Upper lobe of right lung (tissue), 1 donor: Measurements from ENCODE around the gene CDC123. TPM values are rescaled to one million over a fixed set of nuclear protein-coding genes. Genes with fewer than 3 reads are reported as not detected.
A peak's percentile ranks its signal among the peaks of the same experiment; 100 is the strongest.
"Not testable (repeated sequence)": the region's sequence is repeated elsewhere in the genome, so short reads cannot be mapped to it uniquely, and the experiment has no call there.

Source experiments
- ATAC-seq: fragments of 200-7000 bp; cut with Tn5 transposase; one replicate; pipeline ENCODE4 v1.9.1; 2020; ENCODE audit warnings: mild to moderate bottlenecking, moderate library complexity
- DNase-seq: peaks from one replicate; pipeline ENCODE4 v3.0.0-alpha.2; 2020
- H3K27ac ChIP-seq: fragments of 200-600 bp; one replicate; pipeline ENCODE4 v1.8.0; 2022
- H3K27me3 ChIP-seq: fragments of 200-600 bp; one replicate; pipeline ENCODE4 v1.8.0; 2022; ENCODE audit warnings: mild to moderate bottlenecking
- H3K36me3 ChIP-seq: fragments of 200-600 bp; one replicate; pipeline ENCODE4 v1.8.0; 2022
- H3K4me1 ChIP-seq: fragments of 200-600 bp; one replicate; pipeline ENCODE4 v1.8.0; 2022
- H3K4me3 ChIP-seq: fragments of 200-600 bp; one replicate; pipeline ENCODE4 v1.8.0; 2022; ENCODE audit warnings: mild to moderate bottlenecking
- H3K9me3 ChIP-seq: fragments of 200-600 bp; one replicate; pipeline ENCODE4 v1.8.0; 2022
- CTCF ChIP-seq: fragments of 200-600 bp; IDR thresholded peaks from one replicate; pipeline ENCODE4 v1.8.0; 2022; ENCODE audit warnings: antibody characterized with exemption
- intact Hi-C: fragments of 100-400 bp; cut with DNase I; formaldehyde crosslinking; loops from one replicate; pipeline ENCODE4 v1.11.0; 2022
- total RNA-seq: library from RNA; stranded (reverse); fragmentation: NEBNext Ultra II Directional; extraction: Animal tissue kit (Norgen Biotek cat#: 25700); gene quantifications from one replicate; pipeline ENCODE4 v1.2.1, GENCODE V29; 2021
- donor health status: DM: no; HTN: yes; CAD: no; lungs with severe emphysema.

Gene CDC123
- total RNA-seq, 1 donor from 2014 or later, result 44.3 TPM

- Histone ChIP-seq H3K36me3 (no peaks in the 10 kb centered on the region), H3K9me3 (no peaks in the 10 kb centered on the region), H3K4me1 (peaks cover 4% of the 10 kb centered on the region), H3K27ac (no peak overlapping the region), H3K27me3 (no peaks in the 10 kb centered on the region), H3K4me3 (peak overlapping the region; percentile 26)
- TF ChIP-seq CTCF, result peak; percentile 80
- ATAC-seq (peak; percentile 90), DNase-seq (peak; percentile 90)
- intact Hi-C loops, result loop anchor here (5.0 kb wide), 1 partner anchor 808 kb away; no protein-coding TSS in a partner anchor
Measured at GRCh38 chr10:12264204-12264940, 68.4 kb downstream of the CDC123 start.

- Histone ChIP-seq H3K9me3 (no peaks in the 10 kb centered on the region), H3K4me3 (no peak overlapping the region), H3K4me1 (peaks cover 10% of the 10 kb centered on the region), H3K27ac (no peak overlapping the region), H3K27me3 (no peaks in the 10 kb centered on the region), H3K36me3 (no peaks in the 10 kb centered on the region)
- no peak for TF ChIP-seq CTCF
- intact Hi-C loops, result no loop called here
- no peak for ATAC-seq
- DNase-seq, result no peak
Measured at GRCh38 chr10:12269056-12269455, 73.1 kb downstream of the CDC123 start.

GRCh38 chr10:12271210-12271540, 75.2 kb downstream of the CDC123 start:
- Histone ChIP-seq H3K4me3 (no peak overlapping the region), H3K27me3 (no peaks in the 10 kb centered on the region), H3K4me1 (peaks cover 7% of the 10 kb centered on the region), H3K27ac (peak overlapping the region; percentile 66), H3K36me3 (no peaks in the 10 kb centered on the region), H3K9me3 (no peaks in the 10 kb centered on the region)
- intact Hi-C loops, result no loop called here
- TF ChIP-seq CTCF, result no peak
- DNase-seq (no peak), ATAC-seq (no peak)

- H3K36me3 ChIP-seq, DNase-seq, H3K9me3 ChIP-seq, H3K4me1 ChIP-seq, H3K27ac ChIP-seq, ATAC-seq, H3K27me3 ChIP-seq, intact Hi-C loops, H3K4me3 ChIP-seq: not testable (repeated sequence)
Measured at GRCh38 chr10:12277862-12278261, 81.9 kb downstream of the CDC123 start.

- Histone ChIP-seq H3K4me1 (no peaks in the 10 kb centered on the region), H3K4me3 (no peak overlapping the region), H3K27ac (no peak overlapping the region), H3K9me3 (no peaks in the 10 kb centered on the region), H3K27me3 (no peaks in the 10 kb centered on the region), H3K36me3 (no peaks in the 10 kb centered on the region)
- TF ChIP-seq CTCF, result no peak
- DNase-seq, result peak; percentile 76
- peak; percentile 83 for ATAC-seq
- intact Hi-C loops, result no loop called here
Measured at GRCh38 chr10:12279281-12279680, 83.3 kb downstream of the CDC123 start.

GRCh38 chr10:12287772-12288171, 91.8 kb downstream of the CDC123 start:
- H3K36me3 ChIP-seq, result no peaks in the 10 kb centered on the region
- H3K27ac ChIP-seq, result no peak overlapping the region
- H3K4me3 ChIP-seq, result no peak overlapping the region
- no peaks in the 10 kb centered on the region for H3K27me3 ChIP-seq
- H3K4me1 ChIP-seq, result no peaks in the 10 kb centered on the region
- DNase-seq, result no peak
- no peaks in the 10 kb centered on the region for H3K9me3 ChIP-seq
- no peak for ATAC-seq
- intact Hi-C loops, result no loop called here
- TF ChIP-seq CTCF, result no peak

- H3K27ac ChIP-seq, H3K9me3 ChIP-seq, ATAC-seq, H3K27me3 ChIP-seq, H3K4me1 ChIP-seq, DNase-seq, intact Hi-C loops, H3K36me3 ChIP-seq, H3K4me3 ChIP-seq: not testable (repeated sequence)
Measured at GRCh38 chr10:12297784-12298183, 101.8 kb downstream of the CDC123 start.
